HL-60 (cell line): Measurements from ENCODE around the gene GDPD2.

Source experiments
- DNase-seq, 2 experiments: peaks; one replicate each; pipeline ENCODE4 v3.0.0-alpha.2; 2010 to 2020; ENCODE audit warnings: low read depth in 1 of 2, low spot score in 1 of 2
- H3K27ac ChIP-seq: fragments of 250-450 bp; sonication (Bioruptor Pico); replicated peaks from 2 replicates; pipeline ENCODE4 v1.5.1; 2020; ENCODE audit warnings: mild to moderate bottlenecking, moderate library complexity
- H3K27me3 ChIP-seq: fragments of 250-450 bp; sonication (Bioruptor Pico); 2 replicates; pipeline ENCODE4 v1.5.1; 2021; ENCODE audit warnings: mild to moderate bottlenecking, moderate library complexity; ENCODE audit not compliant: insufficient read depth, poor library complexity, severe bottlenecking
- H3K4me3 ChIP-seq: replicated peaks from 2 replicates; pipeline ENCODE4 v1.5.1; 2011; ENCODE audit warnings: mild to moderate bottlenecking, control low read depth, low read length; ENCODE audit not compliant: insufficient read depth
- GABPA ChIP-seq: IDR thresholded peaks from 2 replicates; pipeline ENCODE4 v1.6.1; 2012; ENCODE audit warnings: low read depth
- POLR2AphosphoS5 ChIP-seq: IDR thresholded peaks from 2 replicates; pipeline ENCODE4 v1.6.1; 2012; ENCODE audit warnings: low read depth
- SPI1 ChIP-seq: IDR thresholded peaks from 2 replicates; pipeline ENCODE4 v1.6.1; 2012; ENCODE audit warnings: low read depth, mild to moderate bottlenecking, borderline replicate concordance
- TF ChIP-seq, protein P1 (sequence below): IDR thresholded peaks from one replicate; pipeline ENCODE4 v1.5.1; 2011; ENCODE audit warnings: low read length, control low read depth, inconsistent platforms; ENCODE audit not compliant: insufficient read depth
- TF ChIP-seq, protein P2 (sequence below): IDR thresholded peaks from 2 replicates; pipeline ENCODE4 v1.6.1; 2012; ENCODE audit warnings: low read depth; ENCODE audit not compliant: insufficient replicate concordance

The GDPD2 gene

DNA sequence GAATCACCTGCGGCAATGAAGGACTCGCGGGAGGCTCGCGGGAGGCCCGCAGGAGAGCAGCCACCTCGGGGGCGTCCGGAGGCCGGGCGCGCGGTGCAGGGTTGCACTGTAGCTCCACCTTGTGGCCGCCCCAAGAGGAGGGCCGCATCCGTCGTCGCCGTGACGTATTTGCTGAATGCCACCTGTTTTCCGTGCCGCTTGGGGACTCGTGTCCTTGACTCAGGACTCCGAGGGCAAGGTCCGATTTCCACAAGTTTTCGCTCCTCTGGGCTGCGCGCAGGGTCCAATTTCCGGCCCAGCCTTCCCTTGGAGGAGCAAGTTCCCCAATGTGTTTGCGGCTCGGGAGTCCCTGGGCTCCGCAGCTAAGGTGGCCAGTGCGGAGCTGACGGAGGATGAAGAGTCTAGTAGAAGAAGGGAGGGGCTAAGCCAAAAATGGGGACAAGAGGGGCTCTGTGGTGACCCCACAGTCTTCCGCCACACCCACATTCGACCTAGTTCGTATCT, 10.8 kb downstream of the GDPD2 start:
- Histone ChIP-seq H3K27me3 (peaks cover 4% of the 10 kb centered on the region), H3K27ac (no peak overlapping the region), H3K4me3 (peak overlapping the region; percentile 63)
- peak; percentile 40 to 48 for DNase-seq
- TF ChIP-seq POLR2AphosphoS5 (no peak), GABPA (no peak), SPI1 (no peak)
- TF ChIP-seq, protein P1, sequence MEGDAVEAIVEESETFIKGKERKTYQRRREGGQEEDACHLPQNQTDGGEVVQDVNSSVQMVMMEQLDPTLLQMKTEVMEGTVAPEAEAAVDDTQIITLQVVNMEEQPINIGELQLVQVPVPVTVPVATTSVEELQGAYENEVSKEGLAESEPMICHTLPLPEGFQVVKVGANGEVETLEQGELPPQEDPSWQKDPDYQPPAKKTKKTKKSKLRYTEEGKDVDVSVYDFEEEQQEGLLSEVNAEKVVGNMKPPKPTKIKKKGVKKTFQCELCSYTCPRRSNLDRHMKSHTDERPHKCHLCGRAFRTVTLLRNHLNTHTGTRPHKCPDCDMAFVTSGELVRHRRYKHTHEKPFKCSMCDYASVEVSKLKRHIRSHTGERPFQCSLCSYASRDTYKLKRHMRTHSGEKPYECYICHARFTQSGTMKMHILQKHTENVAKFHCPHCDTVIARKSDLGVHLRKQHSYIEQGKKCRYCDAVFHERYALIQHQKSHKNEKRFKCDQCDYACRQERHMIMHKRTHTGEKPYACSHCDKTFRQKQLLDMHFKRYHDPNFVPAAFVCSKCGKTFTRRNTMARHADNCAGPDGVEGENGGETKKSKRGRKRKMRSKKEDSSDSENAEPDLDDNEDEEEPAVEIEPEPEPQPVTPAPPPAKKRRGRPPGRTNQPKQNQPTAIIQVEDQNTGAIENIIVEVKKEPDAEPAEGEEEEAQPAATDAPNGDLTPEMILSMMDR, result peak; percentile 29

DNA sequence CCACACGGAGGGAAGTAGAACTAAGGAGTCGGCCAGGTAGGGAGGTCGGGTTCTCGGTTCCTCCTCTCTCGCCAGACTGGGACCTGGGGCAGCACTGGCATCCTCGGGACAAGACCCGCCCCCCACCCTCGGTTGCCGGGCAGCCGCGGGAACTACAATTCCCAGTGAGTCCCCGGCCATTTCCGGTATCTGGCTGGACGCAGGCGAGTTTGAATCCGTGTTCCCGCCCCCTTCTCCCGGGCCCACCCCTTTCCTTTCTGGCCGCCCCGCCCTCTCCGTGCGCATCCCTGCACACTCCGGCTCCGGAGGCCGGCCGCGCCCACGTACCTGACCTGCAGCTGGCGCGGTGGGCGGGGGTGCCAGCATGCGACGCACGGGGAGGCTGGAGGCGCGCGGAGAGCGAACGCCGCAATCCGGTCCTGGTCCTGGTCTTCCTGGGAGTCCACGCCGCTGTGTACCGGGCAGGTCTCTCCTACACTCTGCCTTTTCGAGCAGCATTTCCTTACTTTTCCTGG, 11.3 kb downstream of the GDPD2 start:
- TF ChIP-seq, protein P1, result no peak
- TF ChIP-seq, protein P2, sequence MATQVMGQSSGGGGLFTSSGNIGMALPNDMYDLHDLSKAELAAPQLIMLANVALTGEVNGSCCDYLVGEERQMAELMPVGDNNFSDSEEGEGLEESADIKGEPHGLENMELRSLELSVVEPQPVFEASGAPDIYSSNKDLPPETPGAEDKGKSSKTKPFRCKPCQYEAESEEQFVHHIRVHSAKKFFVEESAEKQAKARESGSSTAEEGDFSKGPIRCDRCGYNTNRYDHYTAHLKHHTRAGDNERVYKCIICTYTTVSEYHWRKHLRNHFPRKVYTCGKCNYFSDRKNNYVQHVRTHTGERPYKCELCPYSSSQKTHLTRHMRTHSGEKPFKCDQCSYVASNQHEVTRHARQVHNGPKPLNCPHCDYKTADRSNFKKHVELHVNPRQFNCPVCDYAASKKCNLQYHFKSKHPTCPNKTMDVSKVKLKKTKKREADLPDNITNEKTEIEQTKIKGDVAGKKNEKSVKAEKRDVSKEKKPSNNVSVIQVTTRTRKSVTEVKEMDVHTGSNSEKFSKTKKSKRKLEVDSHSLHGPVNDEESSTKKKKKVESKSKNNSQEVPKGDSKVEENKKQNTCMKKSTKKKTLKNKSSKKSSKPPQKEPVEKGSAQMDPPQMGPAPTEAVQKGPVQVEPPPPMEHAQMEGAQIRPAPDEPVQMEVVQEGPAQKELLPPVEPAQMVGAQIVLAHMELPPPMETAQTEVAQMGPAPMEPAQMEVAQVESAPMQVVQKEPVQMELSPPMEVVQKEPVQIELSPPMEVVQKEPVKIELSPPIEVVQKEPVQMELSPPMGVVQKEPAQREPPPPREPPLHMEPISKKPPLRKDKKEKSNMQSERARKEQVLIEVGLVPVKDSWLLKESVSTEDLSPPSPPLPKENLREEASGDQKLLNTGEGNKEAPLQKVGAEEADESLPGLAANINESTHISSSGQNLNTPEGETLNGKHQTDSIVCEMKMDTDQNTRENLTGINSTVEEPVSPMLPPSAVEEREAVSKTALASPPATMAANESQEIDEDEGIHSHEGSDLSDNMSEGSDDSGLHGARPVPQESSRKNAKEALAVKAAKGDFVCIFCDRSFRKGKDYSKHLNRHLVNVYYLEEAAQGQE, result no peak
- no peak for TF ChIP-seq SPI1
- no peak for TF ChIP-seq POLR2AphosphoS5
- TF ChIP-seq GABPA, result no peak
- Histone ChIP-seq H3K27ac (no peak overlapping the region), H3K4me3 (peak overlapping the region; percentile 63), H3K27me3 (peaks cover 4% of the 10 kb centered on the region)
- peak in 1 of 2 experiments; percentile 46 for DNase-seq

DNA sequence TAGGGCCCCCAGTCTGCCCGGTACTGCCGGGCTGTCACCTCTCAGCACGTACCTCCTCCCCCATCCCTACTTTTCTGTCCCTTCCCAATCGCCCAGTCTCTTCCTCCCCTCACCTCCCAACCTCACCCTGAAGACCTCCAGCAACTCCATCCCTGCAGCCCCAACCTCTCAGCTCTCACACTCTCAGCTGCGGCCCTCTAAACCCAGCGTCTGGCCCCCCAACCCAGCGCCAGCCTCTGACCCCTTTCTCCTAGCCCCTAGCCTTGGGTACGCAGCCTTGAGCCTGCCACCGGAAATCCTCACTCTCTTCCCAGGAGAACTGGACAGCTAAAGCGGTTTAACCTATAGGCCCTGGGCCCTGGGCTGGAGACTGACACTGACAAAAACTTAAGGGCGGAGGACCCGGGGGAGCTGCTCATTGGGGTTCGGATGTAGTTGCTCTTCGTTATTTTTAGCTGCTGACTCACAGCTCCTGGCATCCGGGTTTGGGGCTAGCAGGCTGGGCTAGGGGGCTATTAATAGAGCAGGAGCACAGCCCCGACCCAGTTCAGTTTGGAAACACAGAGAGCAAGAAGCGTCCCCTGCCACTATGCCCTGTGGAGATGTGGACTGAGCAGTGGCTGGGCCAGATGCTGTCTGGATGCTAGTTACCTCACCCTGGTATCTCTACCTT, 11.9 kb downstream of the GDPD2 start:
- Histone ChIP-seq H3K27me3 (peaks cover 4% of the 10 kb centered on the region), H3K27ac (no peak overlapping the region), H3K4me3 (peak overlapping the region; percentile 63)
- no peak for DNase-seq
- TF ChIP-seq SPI1 (no peak), POLR2AphosphoS5 (no peak), GABPA (no peak)
- TF ChIP-seq, protein P2, result no peak
- TF ChIP-seq, protein P1, result no peak
